IPS DF 6.9 (cell line): ENCODE measurements around the gene NIPAL1.
"Not testable (repeated sequence)": the region's sequence is repeated elsewhere in the genome, so short reads cannot be mapped to it uniquely, and the experiment has no call there.

Experiments used
- DNase-seq: peaks from one replicate; pipeline ENCODE4 v3.0.0-alpha.2; 2013; ENCODE audit warnings: low read depth, low spot score
- H3K27ac ChIP-seq: one replicate; pipeline ENCODE4 v1.5.1; 2013; ENCODE audit warnings: low read length, control low read depth
- H3K27me3 ChIP-seq: 2 replicates; pipeline ENCODE4 v1.6.1; 2013; ENCODE audit warnings: mild to moderate bottlenecking, low read length; ENCODE audit not compliant: control insufficient read depth, insufficient read depth
- H3K36me3 ChIP-seq: 2 replicates; pipeline ENCODE4 v1.6.1; 2013; ENCODE audit warnings: low read length; ENCODE audit not compliant: control insufficient read depth, insufficient read depth
- H3K4me1 ChIP-seq: 2 replicates; pipeline ENCODE4 v1.6.1; 2013; ENCODE audit warnings: low read length; ENCODE audit not compliant: control insufficient read depth, insufficient read depth
- H3K4me3 ChIP-seq: 2 replicates; pipeline ENCODE4 v1.5.1; 2013; ENCODE audit warnings: mild to moderate bottlenecking, low read length
- H3K9me3 ChIP-seq: 2 replicates; pipeline ENCODE4 v1.6.1; 2013; ENCODE audit warnings: low read length, inconsistent platforms; ENCODE audit not compliant: control insufficient read depth, insufficient read depth
- WGBS: extraction: QIAGEN DNeasy Blood & Tissue Kit; methylation state at CpG from one replicate; pipeline ENCODE4 v1.1.7; 2013; ENCODE audit warnings: mixed read lengths, missing lambda C conversion rate; ENCODE audit not compliant: insufficient read length, insufficient coverage; 5-methylcytosine and 5-hydroxymethylcytosine counted together

Gene NIPAL1

DNA sequence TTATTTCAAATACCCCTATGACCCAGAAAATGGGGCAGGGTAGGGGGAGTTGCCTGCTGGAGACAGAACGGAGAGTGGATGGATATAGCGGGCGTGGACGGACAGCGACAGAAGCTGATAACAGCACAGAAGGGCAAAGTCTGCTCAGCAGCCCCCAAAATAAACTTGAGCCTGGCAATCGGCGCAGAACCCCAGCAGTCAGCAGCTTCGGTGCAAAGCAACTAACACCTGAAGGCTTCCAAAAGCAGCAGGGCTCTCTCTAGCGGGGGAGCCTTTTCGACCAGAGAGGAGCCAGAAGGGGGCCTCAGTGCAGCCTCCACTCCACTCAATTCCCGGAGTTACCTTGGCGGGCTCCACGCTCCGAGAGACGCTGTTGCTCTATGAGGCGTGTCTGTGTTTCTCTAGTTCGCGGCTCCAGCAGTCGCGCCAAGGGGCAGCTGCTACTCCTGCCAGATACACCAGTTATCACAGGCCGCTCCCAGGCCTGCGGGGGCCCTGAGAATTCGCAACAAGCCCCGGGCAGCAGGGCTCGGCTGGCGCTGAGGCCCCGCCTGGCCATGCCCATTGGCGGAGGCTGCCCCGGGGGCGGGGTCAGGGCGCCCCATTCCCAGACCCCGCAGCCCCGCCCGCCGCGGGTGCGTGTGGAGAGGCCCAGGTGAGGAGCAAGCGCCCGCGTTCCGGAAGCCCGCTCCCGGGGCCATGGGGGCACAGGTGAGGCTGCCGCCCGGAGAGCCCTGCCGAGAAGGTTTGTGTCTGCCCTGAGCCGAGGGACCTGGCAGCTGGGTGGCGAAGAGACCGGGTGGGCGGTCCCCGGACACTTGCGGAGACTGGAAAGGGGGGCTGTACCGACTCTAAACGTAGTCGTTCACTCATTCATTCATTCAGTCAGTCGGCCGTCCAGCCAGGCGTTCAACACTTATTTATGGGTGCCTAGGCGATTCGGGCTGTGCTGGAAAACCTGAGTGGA, at the start of gene NIPAL1, which contains the start of gene CNGA1:
NIPAL1 (plus strand) TSS at position 632 of the 967 bp plus-strand sequence; CDS start at position 700, 68 bp downstream.
CNGA1 (minus strand) TSS at position 541 of the 967 bp plus-strand sequence. CDS start 63,992 bp downstream, outside the sequence.
- H3K27me3 ChIP-seq, result peaks cover 1% of the 10 kb centered on the region
- peak within 1 kb of the TSS; percentile 61; the same call in 1 of the 2 replicates for H3K4me3 ChIP-seq
- H3K9me3 ChIP-seq, result no peaks in the 10 kb centered on the region
- H3K27ac ChIP-seq, result no peak within 1 kb of the TSS
- WGBS, result no CpG with 5 or more reads among the region's 60 CpGs
- no peaks in the 10 kb centered on the region for H3K36me3 ChIP-seq
- H3K4me1 ChIP-seq, result no peaks in the 10 kb centered on the region
- DNase-seq, result peak; percentile 66

DNA sequence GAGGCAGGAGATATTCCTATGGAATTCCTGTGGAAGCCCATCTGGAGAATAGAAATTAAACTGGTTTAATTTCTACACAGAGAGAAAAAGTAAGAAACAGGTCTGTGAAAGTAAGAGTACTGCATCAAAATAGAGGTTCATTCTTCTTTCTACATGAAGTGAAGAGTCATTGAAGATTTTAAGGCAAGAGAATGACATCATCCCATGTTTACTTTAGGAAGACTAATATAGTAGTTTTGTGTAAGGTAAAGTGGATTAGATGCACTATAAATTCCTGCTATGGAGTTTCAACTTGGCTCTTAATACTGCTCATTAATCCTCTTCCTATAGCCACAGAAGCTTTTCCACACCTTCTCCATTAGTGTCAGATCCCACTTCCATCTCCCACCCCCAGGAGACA, 47.7 kb upstream of the NIPAL1 start:
- no peak for DNase-seq
- H3K36me3 ChIP-seq, result no peaks in the 10 kb centered on the region
- H3K4me3 ChIP-seq, result no peak overlapping the region
- H3K27ac ChIP-seq, result no peak overlapping the region
- no peaks in the 10 kb centered on the region for H3K9me3 ChIP-seq
- no peaks in the 10 kb centered on the region for H3K27me3 ChIP-seq
- H3K4me1 ChIP-seq, result no peaks in the 10 kb centered on the region

DNA sequence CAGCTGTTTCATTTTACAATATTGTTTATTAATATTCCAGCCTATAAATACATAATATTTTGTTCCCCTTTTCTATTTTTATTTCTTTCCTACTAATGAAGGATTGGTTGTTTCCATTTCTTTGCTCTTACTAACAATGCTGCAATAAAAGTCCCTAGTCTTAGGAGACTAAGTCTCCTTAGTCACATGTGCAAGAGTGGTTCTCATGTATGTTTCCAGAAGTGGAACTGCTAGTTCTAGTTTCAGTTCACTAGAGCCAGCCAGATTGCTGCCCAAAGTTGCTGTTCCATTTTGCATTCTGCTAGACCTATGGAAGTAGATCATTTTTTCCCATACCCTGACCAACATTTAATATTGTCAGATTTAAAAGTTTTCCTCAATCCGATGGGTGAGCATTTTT, 44.4 kb upstream of the NIPAL1 start:
- no CpG with 5 or more reads among the region's 1 CpG for WGBS
- no peak for DNase-seq
- H3K4me1 ChIP-seq, result no peaks in the 10 kb centered on the region
- H3K27me3 ChIP-seq, result no peaks in the 10 kb centered on the region
- H3K36me3 ChIP-seq, result no peaks in the 10 kb centered on the region
- H3K4me3 ChIP-seq, result no peak overlapping the region
- no peak overlapping the region for H3K27ac ChIP-seq
- no peaks in the 10 kb centered on the region for H3K9me3 ChIP-seq

DNA sequence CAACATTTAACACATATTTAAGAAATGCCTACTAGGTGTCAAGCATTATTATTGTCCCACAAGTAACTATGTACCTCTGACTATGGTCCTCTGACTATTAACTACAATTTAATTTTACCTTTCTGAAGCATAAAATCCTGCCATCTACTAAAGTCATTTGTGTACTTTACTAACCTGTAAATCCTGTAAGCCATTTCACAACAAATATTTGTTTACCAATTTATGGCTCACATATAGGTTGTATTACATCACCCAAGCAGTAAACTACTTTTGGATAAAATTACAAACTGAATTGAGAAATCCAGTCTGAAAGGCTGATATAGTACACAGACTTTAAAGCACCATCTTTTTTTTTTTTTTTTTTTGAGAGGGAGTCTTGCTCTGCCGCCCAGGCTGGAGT, 43.9 kb upstream of the NIPAL1 start:
- WGBS, result no CpG with 5 or more reads among the region's 1 CpG
- no peaks in the 10 kb centered on the region for H3K36me3 ChIP-seq
- H3K9me3 ChIP-seq, result no peaks in the 10 kb centered on the region
- no peak for DNase-seq
- no peaks in the 10 kb centered on the region for H3K27me3 ChIP-seq
- no peak overlapping the region for H3K27ac ChIP-seq
- H3K4me3 ChIP-seq, result no peak overlapping the region
- H3K4me1 ChIP-seq, result no peaks in the 10 kb centered on the region

DNA sequence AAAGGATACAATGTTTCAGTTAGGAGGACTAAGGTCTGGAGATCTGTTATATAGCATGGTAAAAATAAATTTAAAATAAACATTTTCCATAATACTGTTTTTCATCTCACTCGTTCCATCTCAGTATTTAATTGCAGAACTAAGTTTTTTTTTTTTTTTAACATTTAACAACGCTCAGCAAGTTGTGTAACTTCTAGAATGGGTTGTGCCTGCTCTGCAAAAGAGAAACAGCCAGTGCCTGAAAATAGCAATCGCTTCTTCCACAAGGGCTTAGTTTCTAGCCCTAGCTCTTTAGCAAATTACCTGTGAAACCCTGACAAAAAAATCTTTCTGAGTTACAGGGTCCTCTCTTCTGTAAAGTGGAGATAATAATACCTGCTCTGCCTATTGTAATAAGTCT, 42.0 kb upstream of the NIPAL1 start:
- no peak for DNase-seq
- Histone ChIP-seq H3K9me3 (no peaks in the 10 kb centered on the region), H3K4me3 (no peak overlapping the region), H3K4me1 (no peaks in the 10 kb centered on the region), H3K27ac (no peak overlapping the region), H3K36me3 (no peaks in the 10 kb centered on the region), H3K27me3 (no peaks in the 10 kb centered on the region)
- no CpG with 5 or more reads among the region's 3 CpGs for WGBS

DNA sequence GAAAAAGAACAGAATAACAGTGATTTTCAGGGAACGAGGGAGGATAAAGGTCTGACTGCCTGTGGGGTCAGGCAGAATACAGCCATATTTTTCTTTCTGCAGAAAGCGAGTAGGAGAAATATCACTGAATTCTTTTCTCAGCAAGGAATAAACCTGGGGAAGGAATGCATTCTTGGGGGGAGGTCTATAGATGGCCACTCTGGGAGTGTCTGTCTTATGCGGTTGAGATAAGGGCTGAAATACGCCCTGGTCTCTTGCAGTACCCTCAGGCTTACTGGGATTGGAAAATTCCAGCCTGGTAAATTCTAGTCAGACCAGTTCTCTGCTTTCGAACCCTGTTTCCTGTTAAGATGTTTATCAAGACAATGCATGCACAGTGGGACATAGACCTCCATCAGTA, 26.4 kb upstream of the NIPAL1 start:
- Histone ChIP-seq H3K27ac (no peak overlapping the region), H3K9me3 (no peaks in the 10 kb centered on the region; the same call in 1 of the 2 replicates), H3K4me1 (no peaks in the 10 kb centered on the region), H3K36me3 (no peaks in the 10 kb centered on the region), H3K4me3 (no peak overlapping the region), H3K27me3 (no peaks in the 10 kb centered on the region)
- no peak for DNase-seq
- WGBS, result no CpG with 5 or more reads among the region's 5 CpGs

DNA sequence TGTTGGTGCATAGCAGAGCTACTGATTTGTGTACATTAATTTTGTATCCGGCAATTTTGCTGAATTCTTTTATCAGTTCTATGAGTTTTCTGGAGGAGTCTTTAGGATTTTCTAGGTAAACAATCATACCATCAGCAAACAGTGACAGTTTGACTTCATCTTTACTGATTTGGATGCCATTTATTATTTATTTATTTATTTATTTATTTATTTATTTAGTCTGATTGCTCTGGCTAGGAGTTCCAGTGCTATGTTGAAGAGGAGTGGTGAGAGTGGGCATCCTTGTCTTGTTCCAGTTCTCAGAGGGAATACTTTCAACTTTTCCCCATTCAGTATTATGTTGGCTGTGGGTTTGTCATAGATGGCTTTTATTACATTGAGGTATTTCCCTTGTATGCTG, 24.1 kb upstream of the NIPAL1 start:
- H3K9me3 ChIP-seq, H3K4me1 ChIP-seq, DNase-seq, H3K27me3 ChIP-seq, H3K36me3 ChIP-seq, H3K27ac ChIP-seq, H3K4me3 ChIP-seq: not testable (repeated sequence)
- no CpG with 5 or more reads among the region's 1 CpG for WGBS

DNA sequence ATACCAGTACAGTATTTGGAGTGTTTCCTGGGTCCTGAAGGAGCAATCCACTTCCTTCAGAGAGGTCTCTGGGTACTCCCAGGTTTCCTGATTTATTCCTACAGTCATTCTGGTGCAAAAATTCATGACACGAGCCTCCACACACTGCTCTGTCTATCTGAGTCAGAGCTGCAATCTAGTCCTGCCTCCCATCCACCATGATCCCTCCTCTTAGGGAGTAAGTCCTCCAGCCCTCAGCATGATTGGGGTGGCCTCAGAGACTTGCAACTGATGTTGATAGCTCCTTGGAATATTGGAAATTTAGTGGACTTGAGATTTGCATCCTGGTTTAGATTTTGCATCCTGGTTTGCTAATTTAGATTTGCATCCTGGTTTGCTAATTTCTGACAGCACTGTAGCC, 20.6 kb upstream of the NIPAL1 start:
- DNase-seq, result no peak
- Histone ChIP-seq H3K36me3 (no peaks in the 10 kb centered on the region), H3K27ac (no peak overlapping the region), H3K9me3 (no peaks in the 10 kb centered on the region; the same call in 1 of the 2 replicates), H3K4me1 (no peaks in the 10 kb centered on the region), H3K27me3 (no peaks in the 10 kb centered on the region), H3K4me3 (no peak overlapping the region)
- no CpG with 5 or more reads among the region's 1 CpG for WGBS

DNA sequence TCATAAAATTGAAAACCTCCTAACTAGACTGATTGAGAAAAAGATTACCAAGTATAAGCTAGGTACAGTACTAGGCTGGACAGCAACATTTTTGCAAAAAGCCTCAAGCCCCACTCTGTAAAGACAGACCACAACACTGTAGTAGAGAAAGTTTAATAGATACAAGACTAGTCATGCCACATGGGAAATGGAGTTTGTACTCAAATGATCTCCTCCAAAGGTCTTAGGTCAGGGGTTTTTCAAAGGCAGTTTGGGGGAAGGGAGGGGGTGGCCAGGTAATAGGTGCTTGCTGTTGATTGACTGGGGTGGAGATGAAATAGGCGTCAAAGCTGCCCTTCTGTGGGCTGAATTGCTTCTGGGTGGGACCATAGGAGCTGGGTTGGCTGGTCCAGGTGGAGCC, 14.3 kb upstream of the NIPAL1 start:
- Histone ChIP-seq H3K27me3 (no peaks in the 10 kb centered on the region), H3K4me3 (no peak overlapping the region), H3K36me3 (no peaks in the 10 kb centered on the region), H3K9me3 (no peaks in the 10 kb centered on the region; the same call in 1 of the 2 replicates), H3K4me1 (no peaks in the 10 kb centered on the region), H3K27ac (no peak overlapping the region)
- whole genome bisulfite sequencing, result no CpG with 5 or more reads among the region's 1 CpG
- no peak for DNase-seq

DNA sequence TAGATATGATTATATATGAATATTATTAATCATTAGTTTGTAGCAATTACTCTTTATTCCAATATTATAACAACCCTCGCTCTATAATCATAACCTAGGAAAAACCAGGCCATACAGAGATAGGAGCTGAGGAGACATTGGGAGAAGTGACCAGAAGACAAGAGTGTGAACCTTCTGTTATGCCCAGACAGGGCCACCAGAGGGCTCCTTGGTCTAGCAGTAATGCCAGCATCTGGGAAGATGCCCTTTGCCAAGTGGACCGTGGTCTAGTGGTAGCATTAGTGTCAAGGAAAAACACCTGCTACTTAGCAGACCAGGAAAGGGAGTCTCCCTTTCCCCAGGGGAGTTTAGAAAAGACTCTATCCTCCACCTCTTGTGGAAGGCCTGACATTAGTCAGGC, 13.0 kb upstream of the NIPAL1 start:
- H3K36me3 ChIP-seq, H3K4me3 ChIP-seq, H3K27ac ChIP-seq, H3K27me3 ChIP-seq, H3K9me3 ChIP-seq, DNase-seq, H3K4me1 ChIP-seq: not testable (repeated sequence)
- no CpG with 5 or more reads among the region's 2 CpGs for WGBS

DNA sequence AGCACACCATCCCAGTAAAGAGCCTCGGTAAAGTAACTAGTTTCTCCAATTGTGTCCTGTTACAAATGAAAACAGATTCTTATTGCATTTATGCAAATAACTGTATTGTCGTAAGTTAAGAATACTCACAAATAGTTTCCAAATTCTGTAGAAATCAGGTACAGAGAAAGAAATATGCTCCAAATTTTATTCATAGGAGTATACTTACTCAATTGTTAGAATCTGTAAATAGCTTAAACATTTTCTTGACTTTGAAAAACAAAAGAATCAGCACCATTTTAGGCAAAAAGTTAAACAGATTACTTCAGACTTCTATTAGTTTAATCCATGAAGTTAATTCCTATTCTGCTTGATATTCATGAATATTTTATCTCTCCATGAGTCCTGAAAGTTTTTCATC, 10.8 kb upstream of the NIPAL1 start:
- Histone ChIP-seq H3K9me3 (no peaks in the 10 kb centered on the region; the same call in 1 of the 2 replicates), H3K4me3 (no peak overlapping the region), H3K4me1 (no peaks in the 10 kb centered on the region), H3K36me3 (no peaks in the 10 kb centered on the region), H3K27me3 (no peaks in the 10 kb centered on the region), H3K27ac (no peak overlapping the region)
- no peak for DNase-seq
- no CpG with 5 or more reads among the region's 2 CpGs for WGBS
